GM10266 (cell line): ENCODE data around the gene CRIP1.

Experiments
- DNase-seq: peaks from one replicate; pipeline ENCODE4 v3.0.0; 2012; ENCODE audit errors: extremely low spot score
- CTCF ChIP-seq: IDR thresholded peaks from 2 replicates; pipeline ENCODE4 v1.5.1; 2012; ENCODE audit warnings: mild to moderate bottlenecking, low read depth; ENCODE audit not compliant: control insufficient read depth, insufficient read depth; ENCODE audit errors: missing control alignments

Gene CRIP1

GRCh38 chr14:105440992-105441391 lies 45.7 kb upstream of the CRIP1 start:
- no peak for DNase-seq
- no peak for TF ChIP-seq CTCF

GRCh38 chr14:105442125-105442524 lies 44.6 kb upstream of the CRIP1 start:
- DNase-seq: no peak
- TF ChIP-seq CTCF: no peak

- no peak for DNase-seq
- no peak for TF ChIP-seq CTCF
Measured at GRCh38 chr14:105442834-105443233, 43.9 kb upstream of the CRIP1 start.

- no peak for TF ChIP-seq CTCF
- no peak for DNase-seq
Measured at GRCh38 chr14:105444859-105445258, 41.8 kb upstream of the CRIP1 start.

GRCh38 chr14:105445290-105445689 lies 41.4 kb upstream of the CRIP1 start:
- no peak for DNase-seq
- no peak for TF ChIP-seq CTCF

GRCh38 chr14:105445901-105446845 lies 40.5 kb upstream of the CRIP1 start:
- no peak for DNase-seq
- TF ChIP-seq CTCF: no peak

- TF ChIP-seq CTCF: no peak
- DNase-seq: no peak
Measured at GRCh38 chr14:105446971-105447370, 39.7 kb upstream of the CRIP1 start.
